Activated naive CD8-positive, alpha-beta T cell treated with anti-CD3 and anti-CD28 coated beads for 36 hours (primary cell): ENCODE results near the gene AGAP3. TPM values are rescaled to one million over a fixed set of nuclear protein-coding genes. Genes with fewer than 3 reads are reported as not detected.

Experiments
- DNase-seq: peaks from one replicate; pipeline ENCODE4 v3.0.0; 2021
- H3K27ac Mint-ChIP-seq: one replicate; pipeline ENCODE4 v1.8.0; 2022; ENCODE audit warnings: mild to moderate bottlenecking, moderate library complexity, mixed read lengths
- H3K27me3 Mint-ChIP-seq: one replicate; pipeline ENCODE4 v1.8.0; 2022; ENCODE audit warnings: mild to moderate bottlenecking, mixed read lengths
- H3K36me3 Mint-ChIP-seq: one replicate; pipeline ENCODE4 v1.8.0; 2021; ENCODE audit warnings: mild to moderate bottlenecking, mixed read lengths
- H3K4me1 Mint-ChIP-seq: one replicate; pipeline ENCODE4 v1.8.0; 2021; ENCODE audit warnings: mixed read lengths
- H3K4me3 Mint-ChIP-seq: one replicate; pipeline ENCODE4 v1.8.0; 2022; ENCODE audit warnings: mild to moderate bottlenecking, moderate library complexity, mixed read lengths
- H3K9me3 Mint-ChIP-seq: one replicate; pipeline ENCODE4 v1.8.0; 2022; ENCODE audit warnings: mixed read lengths
- total RNA-seq, 2 experiments: library from RNA; stranded (reverse); gene quantifications; one replicate each; pipeline ENCODE4 v1.2.3, GENCODE V29; 2021

AGAP3 gene
- total RNA-seq, 2 experiments from 2014 or later = 24.8 to 25.3 TPM

GRCh38 chr7:151053096-151053495 lies 33.2 kb upstream of the AGAP3 start:
- Mint-ChIP-seq H3K36me3 (no peaks in the 10 kb centered on the region), H3K27me3 (no peaks in the 10 kb centered on the region), H3K4me3 (no peak overlapping the region), H3K27ac (no peak overlapping the region), H3K9me3 (no peaks in the 10 kb centered on the region), H3K4me1 (peaks cover 11% of the 10 kb centered on the region)
- DNase-seq = no peak

GRCh38 chr7:151053751-151054150 lies 32.5 kb upstream of the AGAP3 start:
- H3K27ac Mint-ChIP-seq = no peak overlapping the region
- no peaks in the 10 kb centered on the region for H3K27me3 Mint-ChIP-seq
- no peak for DNase-seq
- H3K9me3 Mint-ChIP-seq = no peaks in the 10 kb centered on the region
- no peak overlapping the region for H3K4me3 Mint-ChIP-seq
- H3K4me1 Mint-ChIP-seq = peaks cover 14% of the 10 kb centered on the region
- H3K36me3 Mint-ChIP-seq = no peaks in the 10 kb centered on the region

GRCh38 chr7:151056283-151056665 lies 30.0 kb upstream of the AGAP3 start:
- peaks cover 26% of the 10 kb centered on the region for H3K4me1 Mint-ChIP-seq
- no peaks in the 10 kb centered on the region for H3K36me3 Mint-ChIP-seq
- H3K9me3 Mint-ChIP-seq = no peaks in the 10 kb centered on the region
- no peaks in the 10 kb centered on the region for H3K27me3 Mint-ChIP-seq
- no peak for DNase-seq
- H3K4me3 Mint-ChIP-seq = peak overlapping the region; percentile 94
- H3K27ac Mint-ChIP-seq = no peak overlapping the region

GRCh38 chr7:151056666-151057505 lies 29.4 kb upstream of the AGAP3 start:
- H3K36me3 Mint-ChIP-seq = peaks cover 2% of the 10 kb centered on the region
- H3K9me3 Mint-ChIP-seq = no peaks in the 10 kb centered on the region
- peak overlapping the region; percentile 94 for H3K4me3 Mint-ChIP-seq
- H3K4me1 Mint-ChIP-seq = peaks cover 30% of the 10 kb centered on the region
- peak overlapping the region; percentile 92 for H3K27ac Mint-ChIP-seq
- no peak for DNase-seq
- H3K27me3 Mint-ChIP-seq = no peaks in the 10 kb centered on the region

- H3K27me3 Mint-ChIP-seq = no peaks in the 10 kb centered on the region
- peaks cover 2% of the 10 kb centered on the region for H3K36me3 Mint-ChIP-seq
- no peaks in the 10 kb centered on the region for H3K9me3 Mint-ChIP-seq
- peak within 1 kb of the TSS; percentile 92 for H3K27ac Mint-ChIP-seq
- no peak for DNase-seq
- peak within 1 kb of the TSS; percentile 94 for H3K4me3 Mint-ChIP-seq
- H3K4me1 Mint-ChIP-seq = peaks cover 30% of the 10 kb centered on the region
These were observed 28.7 kb upstream of the AGAP3 start, which contains the start of gene CDK5 for GRCh38 chr7:151057506-151057988. Gene CDK5 (minus strand): TSS chr7:151057897. CDS start chr7:151057848, 49 bp downstream.

GRCh38 chr7:151057989-151058780 lies 28.1 kb upstream of the AGAP3 start:
- Mint-ChIP-seq H3K27me3 (no peaks in the 10 kb centered on the region), H3K9me3 (no peaks in the 10 kb centered on the region), H3K4me1 (peaks cover 30% of the 10 kb centered on the region), H3K4me3 (peak overlapping the region; percentile 94), H3K36me3 (peaks cover 2% of the 10 kb centered on the region), H3K27ac (peak overlapping the region; percentile 92)
- peak; percentile 96 for DNase-seq

- no peak for DNase-seq
- H3K4me3 Mint-ChIP-seq = peak overlapping the region; percentile 94
- H3K9me3 Mint-ChIP-seq = no peaks in the 10 kb centered on the region
- H3K27ac Mint-ChIP-seq = peak overlapping the region; percentile 92
- H3K4me1 Mint-ChIP-seq = peaks cover 32% of the 10 kb centered on the region
- H3K36me3 Mint-ChIP-seq = peaks cover 8% of the 10 kb centered on the region
- H3K27me3 Mint-ChIP-seq = no peaks in the 10 kb centered on the region
These were observed 27.4 kb upstream of the AGAP3 start for GRCh38 chr7:151058781-151059366.

- Mint-ChIP-seq H3K4me3 (peak within 1 kb of the TSS; percentile 94), H3K4me1 (peaks cover 32% of the 10 kb centered on the region), H3K27ac (peak within 1 kb of the TSS; percentile 92), H3K27me3 (no peaks in the 10 kb centered on the region), H3K36me3 (peaks cover 10% of the 10 kb centered on the region), H3K9me3 (no peaks in the 10 kb centered on the region)
- peak; percentile 81 for DNase-seq
These were observed 26.7 kb upstream of the AGAP3 start, which contains the start of gene SLC4A2 for GRCh38 chr7:151059367-151060112. Gene SLC4A2 (plus strand): TSS chr7:151059589. CDS start chr7:151061988, 2,399 bp downstream.

- DNase-seq = no peak
- Mint-ChIP-seq H3K27me3 (no peaks in the 10 kb centered on the region), H3K9me3 (no peaks in the 10 kb centered on the region)
These were observed 26.2 kb upstream of the AGAP3 start for GRCh38 chr7:151060113-151060415.

GRCh38 chr7:151060416-151061212 lies 25.7 kb upstream of the AGAP3 start:
- H3K27me3 Mint-ChIP-seq = no peaks in the 10 kb centered on the region
- peak overlapping the region; percentile 94 for H3K4me3 Mint-ChIP-seq
- peak; percentile 18 for DNase-seq
- no peak overlapping the region for H3K27ac Mint-ChIP-seq
- H3K4me1 Mint-ChIP-seq = peaks cover 32% of the 10 kb centered on the region
- H3K36me3 Mint-ChIP-seq = peaks cover 10% of the 10 kb centered on the region
- no peaks in the 10 kb centered on the region for H3K9me3 Mint-ChIP-seq

More at GRCh38 chr7:151060113-151060415, 26.2 kb upstream of the AGAP3 start:
- peaks cover 32% of the 10 kb centered on the region for H3K4me1 Mint-ChIP-seq
- H3K27ac Mint-ChIP-seq = peak overlapping the region; percentile 62
- H3K36me3 Mint-ChIP-seq = peaks cover 10% of the 10 kb centered on the region
- H3K4me3 Mint-ChIP-seq = peak overlapping the region; percentile 94

GRCh38 chr7:151061213-151062110 lies 24.8 kb upstream of the AGAP3 start:
- peak overlapping the region; percentile 94 for H3K4me3 Mint-ChIP-seq
- peaks cover 31% of the 10 kb centered on the region for H3K4me1 Mint-ChIP-seq
- peaks cover 10% of the 10 kb centered on the region for H3K36me3 Mint-ChIP-seq
- no peak overlapping the region for H3K27ac Mint-ChIP-seq
- H3K9me3 Mint-ChIP-seq = no peaks in the 10 kb centered on the region
- DNase-seq = no peak
- H3K27me3 Mint-ChIP-seq = no peaks in the 10 kb centered on the region

GRCh38 chr7:151062111-151062398 lies 24.2 kb upstream of the AGAP3 start:
- Mint-ChIP-seq H3K36me3 (peaks cover 10% of the 10 kb centered on the region), H3K27me3 (no peaks in the 10 kb centered on the region), H3K27ac (no peak overlapping the region), H3K4me3 (no peak overlapping the region), H3K4me1 (peaks cover 26% of the 10 kb centered on the region), H3K9me3 (no peaks in the 10 kb centered on the region)
- no peak for DNase-seq
